GM19023 (cell line): ENCODE measurements around the gene GALNT1.
A peak's percentile ranks its signal among the peaks of the same experiment; 100 is the strongest.

Experiments
- ATAC-seq: cut with Tn5 transposase; IDR thresholded peaks from one replicate; pipeline ENCODE4 v1.9.1; 2021; ENCODE audit warnings: mild to moderate bottlenecking, moderate library complexity; ENCODE audit not compliant: unreplicated experiment

Gene GALNT1

DNA sequence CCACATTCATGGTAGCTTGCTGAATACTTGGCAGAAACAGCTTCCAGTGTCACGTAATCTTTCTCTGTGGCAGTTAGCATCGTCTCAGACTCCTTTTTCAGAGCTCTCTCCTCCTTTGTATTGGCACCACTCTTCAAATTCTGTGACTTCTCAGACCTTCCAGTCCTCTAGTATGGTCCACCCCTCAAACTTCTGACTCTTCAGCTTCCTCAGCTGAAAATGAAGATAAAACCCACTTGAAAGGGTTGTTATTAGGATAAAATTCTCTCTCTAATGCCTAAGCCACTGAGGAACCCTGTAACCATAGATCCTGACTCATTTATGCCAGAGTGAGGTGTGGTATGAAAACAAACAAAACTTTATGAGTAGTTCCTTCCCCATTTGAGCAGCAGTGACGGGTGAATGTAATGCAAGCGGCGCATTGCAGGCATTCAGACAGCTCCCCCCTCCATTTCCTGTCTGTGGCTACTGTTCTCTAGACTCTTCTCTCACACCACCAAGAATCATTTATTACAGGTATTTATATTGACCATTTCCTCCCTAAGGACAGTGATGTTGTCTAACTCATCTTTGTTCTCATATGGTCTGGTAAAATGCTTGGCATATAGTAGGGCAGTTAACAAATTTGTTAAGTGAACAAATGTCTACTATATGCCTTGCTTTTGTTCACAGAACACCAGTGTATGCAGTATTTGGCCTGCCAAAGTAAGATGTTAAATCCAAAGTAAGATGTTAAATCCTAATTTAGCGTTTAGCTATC is 35.3 kb downstream of the GALNT1 start:
- peak; percentile 99 for ATAC-seq

- ATAC-seq: no peak
Measured at GRCh38 chr18:35617865-35618264, 36.3 kb downstream of the GALNT1 start.

GRCh38 chr18:35618289-35618688 is 36.7 kb downstream of the GALNT1 start:
- no peak for ATAC-seq

DNA sequence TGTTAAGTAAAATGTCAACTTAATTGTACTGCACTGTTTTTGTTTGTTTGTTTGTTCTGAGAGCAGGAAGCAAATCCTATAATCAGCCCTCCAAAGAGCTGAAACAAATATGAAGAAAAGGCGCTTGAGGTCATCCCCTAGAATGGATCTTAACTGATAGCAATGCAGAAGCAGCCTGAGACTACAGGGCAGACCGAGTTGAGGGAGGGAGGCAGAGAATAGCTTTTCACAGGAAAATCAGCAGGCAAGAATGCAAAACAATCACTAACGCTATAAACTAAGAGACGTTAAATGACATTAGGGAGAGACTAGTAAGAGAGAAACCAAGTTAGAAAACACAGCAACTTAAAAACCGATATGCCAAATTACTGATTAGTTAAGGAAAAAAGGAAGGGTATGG is 37.2 kb downstream of the GALNT1 start:
- no peak for ATAC-seq

DNA sequence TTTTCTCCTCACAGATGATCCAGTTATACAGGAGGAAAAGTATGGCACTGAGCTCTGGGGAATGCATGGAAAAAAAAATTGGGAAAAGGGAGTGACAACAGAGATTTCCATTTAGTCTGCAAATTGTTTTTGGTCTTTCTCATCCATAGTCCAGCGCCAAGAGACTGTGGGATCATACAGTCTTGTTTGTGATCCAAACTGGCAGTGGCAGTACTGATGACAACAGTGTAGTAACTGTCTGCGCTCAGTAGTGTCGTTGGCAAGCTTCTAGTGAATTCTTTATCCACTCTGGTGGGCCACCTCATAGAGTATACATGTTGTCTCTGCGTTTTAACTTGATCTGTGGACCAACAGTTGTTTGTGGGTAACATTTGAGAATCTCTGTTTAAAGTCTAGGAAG is 37.9 kb downstream of the GALNT1 start:
- no peak for ATAC-seq

DNA sequence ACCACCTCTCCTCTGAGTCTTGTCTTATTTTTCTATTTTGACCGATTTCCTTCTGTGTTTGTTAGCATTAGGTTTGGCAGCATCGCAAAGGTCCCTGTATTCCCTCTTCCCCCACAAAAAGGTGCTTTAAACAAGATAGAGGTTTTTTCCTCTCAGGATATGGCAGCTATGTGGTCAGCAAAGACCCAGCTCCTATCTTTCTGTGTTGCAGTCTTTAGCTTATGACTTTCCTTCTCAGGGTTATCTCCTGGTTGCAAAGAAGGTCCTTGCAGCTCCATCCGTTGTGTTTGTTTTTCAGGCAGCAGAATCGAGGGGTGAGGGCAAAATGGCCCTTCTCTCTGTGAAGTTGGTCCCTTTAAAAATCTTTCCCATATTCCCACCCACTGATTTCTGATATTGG is 38.4 kb downstream of the GALNT1 start:
- no peak for ATAC-seq

GRCh38 chr18:35620765-35621164 is 39.2 kb downstream of the GALNT1 start:
- no peak for ATAC-seq

- ATAC-seq: no peak
Measured at GRCh38 chr18:35623255-35623654, 41.7 kb downstream of the GALNT1 start.

DNA sequence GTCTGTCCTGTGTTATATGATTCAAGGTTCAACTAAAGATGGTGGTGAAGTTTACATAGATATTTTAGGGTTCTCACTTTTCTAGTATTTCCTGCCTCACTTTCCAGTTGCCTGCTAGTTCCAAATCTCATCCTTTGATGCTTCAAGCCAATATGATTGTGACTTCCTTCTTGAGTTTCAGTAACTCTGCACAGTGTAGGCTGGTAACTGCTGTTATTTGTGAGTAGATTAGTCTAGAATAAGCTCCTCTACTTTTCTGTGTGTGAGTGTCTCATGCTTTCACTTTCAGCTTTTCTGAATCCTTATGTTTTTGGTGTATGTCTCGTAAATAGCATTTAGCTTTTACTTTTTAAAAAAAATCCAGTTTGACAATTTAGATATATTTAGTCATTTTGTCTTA is 42.6 kb downstream of the GALNT1 start:
- ATAC-seq: no peak

- ATAC-seq: no peak
Measured at GRCh38 chr18:35625232-35625631, 43.7 kb downstream of the GALNT1 start.

- ATAC-seq: no peak
Measured at GRCh38 chr18:35633761-35634160, 52.2 kb downstream of the GALNT1 start.

DNA sequence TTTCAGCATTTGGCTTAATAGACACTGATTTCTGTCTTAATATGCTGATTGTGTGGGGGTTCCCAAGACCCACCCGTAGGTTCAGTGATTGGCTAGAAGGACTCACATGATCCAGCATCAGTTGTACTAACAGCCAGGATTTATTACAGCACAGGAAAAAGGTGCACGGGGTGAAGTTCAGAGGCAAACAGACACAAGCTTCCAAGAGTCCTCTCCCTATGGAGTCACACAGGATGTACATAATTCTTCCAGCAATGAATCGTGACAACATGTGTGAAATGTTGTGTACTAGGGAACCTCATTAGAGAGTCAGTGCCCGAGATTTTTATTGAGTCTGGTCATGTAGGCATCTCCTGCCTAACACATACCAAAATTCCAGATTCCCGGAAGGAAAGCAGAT is 52.8 kb downstream of the GALNT1 start:
- no peak for ATAC-seq

DNA sequence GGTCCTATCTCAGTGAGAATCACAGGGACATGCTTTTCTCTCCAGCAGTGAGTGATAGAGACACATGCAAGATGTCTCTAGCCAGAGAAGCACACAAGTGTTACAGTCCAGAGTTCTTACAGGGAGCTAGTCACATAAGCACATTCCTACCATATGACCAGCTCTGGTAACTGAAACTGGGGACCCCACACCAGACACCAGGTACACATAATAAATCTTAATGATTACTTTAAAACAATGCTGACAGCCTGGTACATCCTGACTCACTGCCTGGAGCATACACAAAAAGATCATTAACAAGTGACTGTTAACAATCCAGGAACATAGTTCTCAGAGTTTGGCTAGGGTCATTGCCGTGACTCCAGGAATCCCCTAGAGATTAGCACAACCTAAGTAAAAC is 53.6 kb downstream of the GALNT1 start:
- ATAC-seq: no peak

GRCh38 chr18:35637227-35637626 is 55.7 kb downstream of the GALNT1 start:
- ATAC-seq: no peak

DNA sequence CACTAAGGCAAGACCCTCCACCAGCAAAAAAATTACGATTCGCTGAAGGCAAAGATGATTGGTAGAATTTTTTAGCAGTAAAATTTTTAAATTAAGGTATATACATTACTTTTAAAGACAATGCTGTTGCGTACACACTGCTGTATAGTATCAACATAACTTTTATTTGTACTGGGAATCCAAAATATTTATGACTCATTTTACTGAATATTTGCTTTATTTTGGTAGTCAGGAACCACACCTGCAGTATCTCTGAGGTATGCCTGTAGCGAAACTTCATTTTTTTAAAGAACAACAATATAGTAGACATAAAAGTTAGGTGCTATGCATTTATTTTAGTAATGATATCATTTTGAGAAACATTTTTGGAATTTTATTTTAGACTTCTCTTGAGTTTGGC is 57.8 kb downstream of the GALNT1 start:
- no peak for ATAC-seq

- no peak for ATAC-seq
Measured at GRCh38 chr18:35641467-35641866, 59.9 kb downstream of the GALNT1 start.

GRCh38 chr18:35641916-35642315 is 60.4 kb downstream of the GALNT1 start:
- no peak for ATAC-seq

DNA sequence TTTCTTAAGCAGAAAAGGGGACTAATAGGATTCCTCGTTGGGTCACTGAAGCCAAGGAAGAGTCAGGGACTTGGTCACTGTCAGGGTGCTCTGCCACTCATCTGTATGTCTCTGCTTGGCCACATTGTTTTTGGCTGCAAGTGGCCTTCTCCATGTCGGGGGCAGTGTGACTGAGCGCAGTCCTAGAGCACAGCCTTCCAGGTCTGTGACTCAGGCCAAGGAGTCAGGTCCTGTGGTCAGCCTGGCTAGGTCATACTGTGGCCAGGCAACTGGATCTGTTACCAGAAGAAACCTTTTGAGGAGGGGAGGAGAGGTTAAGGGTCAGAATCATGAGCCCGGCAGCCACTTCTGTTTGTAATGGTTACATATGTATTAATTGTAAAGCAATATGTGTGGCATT is 61.3 kb downstream of the GALNT1 start:
- ATAC-seq: no peak

GRCh38 chr18:35646449-35646848 is 64.9 kb downstream of the GALNT1 start:
- ATAC-seq: no peak

- no peak for ATAC-seq
Measured at GRCh38 chr18:35653392-35654135, 72.0 kb downstream of the GALNT1 start.

DNA sequence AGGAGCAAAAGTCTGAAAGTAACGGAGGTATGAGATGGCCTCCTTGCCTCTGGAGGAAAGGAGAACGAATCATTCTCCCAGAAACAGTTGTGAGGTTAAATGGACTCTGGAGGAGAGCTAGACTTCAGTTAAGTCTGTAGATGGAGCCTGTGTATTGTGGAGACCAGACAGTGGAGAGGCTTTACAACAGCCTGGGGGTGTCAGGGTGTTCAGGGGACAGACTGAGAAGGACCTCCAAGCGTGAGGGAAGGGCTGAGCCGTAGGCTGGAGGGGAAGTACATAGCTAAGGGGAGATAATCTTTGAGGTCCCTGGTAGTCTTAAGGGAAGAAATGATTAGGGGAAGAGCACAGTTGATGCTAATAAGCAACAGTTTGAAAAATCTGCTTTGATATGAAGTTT is 76.6 kb downstream of the GALNT1 start:
- no peak for ATAC-seq

GRCh38 chr18:35661483-35662146 is 80.1 kb downstream of the GALNT1 start:
- ATAC-seq: no peak
